Middle frontal gyrus (tissue), 1 donor: Measurements from ENCODE around the gene SDK1.
"Not testable (repeated sequence)": the region's sequence is repeated elsewhere in the genome, so short reads cannot be mapped to it uniquely, and the experiment has no call there.

ENCODE experiments used
- DNase-seq: peaks from one replicate; pipeline ENCODE4 v3.0.0-alpha.2; 2015; ENCODE audit warnings: low spot score; ENCODE audit errors: extremely low spot score

SDK1 gene

DNA sequence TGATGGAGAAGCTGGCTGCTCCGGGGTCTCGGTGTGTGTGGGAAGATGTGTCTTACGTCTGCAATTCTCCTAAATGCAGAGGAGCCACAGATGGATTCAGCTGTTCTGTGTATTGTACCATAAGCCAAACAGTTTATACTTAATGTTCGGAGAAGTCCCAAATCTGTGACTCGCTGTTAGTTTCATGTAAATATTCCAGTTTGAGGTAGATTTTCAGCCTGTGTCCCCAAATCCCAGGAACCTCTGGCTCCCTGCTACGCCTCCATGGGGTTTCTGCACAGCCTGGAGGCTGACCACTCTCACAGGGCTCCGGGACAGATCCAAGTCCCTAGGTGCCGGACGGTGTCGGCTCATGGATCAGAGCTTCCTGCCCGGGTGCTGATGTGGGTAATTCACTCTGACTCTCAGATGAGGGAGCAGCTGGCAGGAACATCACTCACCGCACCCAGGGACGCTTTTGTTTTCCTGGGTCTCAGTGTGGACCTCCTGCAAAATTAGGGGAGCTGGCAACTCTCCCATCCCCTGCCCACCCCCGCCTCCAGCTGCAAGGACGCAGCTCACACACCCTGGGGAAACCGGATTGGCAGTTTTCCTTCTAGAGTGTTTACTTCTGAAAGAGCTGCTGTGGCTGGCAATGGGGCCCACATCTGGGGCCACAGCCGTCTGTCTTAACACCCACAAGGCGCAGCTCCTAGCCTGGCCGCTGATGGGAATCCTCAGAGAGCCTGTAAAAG is 960.0 kb downstream of the SDK1 start:
- no peak for DNase-seq

DNA sequence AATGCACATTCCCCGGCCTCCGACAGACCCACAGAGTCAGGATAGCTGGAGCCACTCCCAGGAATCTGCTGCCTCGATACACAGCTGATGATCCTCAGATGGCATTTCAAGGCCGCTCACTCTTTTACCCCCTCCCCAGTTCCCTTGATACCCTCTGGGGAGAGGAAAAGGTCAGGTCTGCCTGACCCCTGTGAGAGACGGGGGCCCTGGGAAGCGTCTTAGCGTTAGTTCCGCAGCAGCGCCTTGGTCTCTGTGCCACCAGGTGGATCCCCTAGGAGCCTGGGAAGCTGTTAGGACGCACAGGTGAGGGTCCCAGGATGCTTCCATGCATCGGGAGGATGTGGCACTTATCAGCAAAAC is 960.5 kb downstream of the SDK1 start:
- no peak for DNase-seq

DNA sequence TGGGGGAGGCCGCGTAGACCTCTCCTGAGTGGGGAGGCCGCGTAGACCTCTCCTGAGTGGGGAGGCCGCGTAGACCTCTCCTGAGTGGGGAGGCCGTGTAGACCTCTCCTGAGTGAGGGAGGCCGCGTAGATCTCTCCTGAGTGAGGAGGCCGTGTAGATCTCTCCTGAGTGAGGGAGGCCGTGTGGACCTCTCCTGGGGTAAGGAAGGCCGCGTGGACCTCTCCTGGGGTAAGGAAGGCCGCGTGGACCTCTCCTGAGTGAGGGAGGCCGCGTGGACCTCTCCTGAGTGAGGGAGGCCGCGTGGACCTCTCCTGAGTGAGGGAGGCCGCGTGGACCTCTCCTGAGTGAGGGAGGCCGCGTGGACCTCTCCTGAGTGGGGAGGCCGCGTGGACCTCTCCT is 963.2 kb downstream of the SDK1 start:
- DNase-seq: not testable (repeated sequence)

DNA sequence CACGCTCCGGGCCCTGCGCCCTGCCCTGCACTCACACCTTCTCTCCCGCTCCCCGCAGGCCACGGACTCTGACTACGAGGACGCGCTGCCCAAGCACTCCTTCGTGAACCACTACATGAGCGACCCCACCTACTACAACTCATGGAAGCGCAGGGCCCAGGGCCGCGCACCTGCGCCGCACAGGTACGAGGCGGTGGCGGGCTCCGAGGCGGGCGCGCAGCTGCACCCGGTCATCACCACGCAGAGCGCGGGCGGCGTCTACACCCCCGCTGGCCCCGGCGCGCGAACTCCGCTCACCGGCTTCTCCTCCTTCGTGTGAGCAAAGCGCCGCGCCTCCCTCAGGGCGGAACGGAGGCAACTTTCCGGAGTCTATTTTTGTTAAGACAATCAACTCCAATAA is 964.0 kb downstream of the SDK1 start:
- DNase-seq: no peak

DNA sequence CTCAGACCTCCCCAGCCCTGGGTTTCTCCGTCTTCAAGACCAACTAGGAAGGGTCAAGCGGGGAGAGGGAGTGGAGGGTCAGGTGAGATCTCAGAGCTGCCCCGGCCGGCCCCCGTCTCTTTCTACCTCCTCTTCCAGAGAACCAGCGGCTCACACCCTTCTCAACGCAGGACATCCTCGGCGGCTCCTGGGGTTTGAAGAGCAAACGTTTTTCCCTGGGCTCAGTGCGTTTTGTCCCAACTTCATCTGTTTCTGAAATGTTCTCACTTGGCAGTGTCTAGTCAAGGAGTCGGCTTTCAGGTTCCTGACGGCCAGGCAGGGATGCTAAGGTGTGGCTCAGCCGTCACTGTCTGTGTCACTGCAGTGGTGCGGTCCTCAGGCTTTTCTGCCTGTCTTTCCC is 964.6 kb downstream of the SDK1 start:
- no peak for DNase-seq

DNA sequence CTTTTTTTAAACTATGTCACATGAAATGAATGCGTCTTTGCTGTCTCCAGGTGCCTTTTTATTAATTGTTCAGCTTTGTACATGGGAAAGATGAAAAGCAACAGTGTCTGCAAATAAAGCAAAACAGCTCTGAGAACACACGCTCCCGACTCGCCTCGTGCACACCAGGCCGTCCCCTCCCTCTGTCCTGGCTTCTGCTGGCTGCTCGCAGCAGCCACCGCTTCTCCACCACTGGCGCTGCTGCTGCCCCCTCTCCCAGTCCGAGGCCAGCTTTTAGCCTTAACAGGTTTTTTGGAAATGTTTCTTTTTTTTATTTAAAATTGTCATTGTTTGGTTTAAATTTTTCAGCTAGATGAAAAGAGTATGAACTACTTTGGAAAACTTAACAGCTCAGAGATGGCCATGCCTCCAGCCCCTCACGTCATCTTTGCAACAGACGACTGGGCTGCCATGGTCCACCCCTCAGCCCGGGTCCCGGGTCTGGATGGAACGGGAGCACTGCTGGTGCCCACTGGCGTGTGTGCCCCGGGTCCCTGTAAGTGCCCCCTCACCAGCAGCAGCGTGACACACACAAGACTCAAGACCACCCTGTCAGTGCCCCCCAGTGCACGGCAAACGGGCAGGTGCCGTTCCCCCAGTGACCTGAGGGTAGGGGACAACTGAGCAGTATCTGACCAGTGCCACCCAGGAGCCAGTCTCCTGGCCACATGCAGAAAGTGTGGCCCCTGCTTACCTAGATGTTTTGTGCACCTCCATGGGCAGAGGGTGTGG is 965.4 kb downstream of the SDK1 start:
- DNase-seq: no peak

DNA sequence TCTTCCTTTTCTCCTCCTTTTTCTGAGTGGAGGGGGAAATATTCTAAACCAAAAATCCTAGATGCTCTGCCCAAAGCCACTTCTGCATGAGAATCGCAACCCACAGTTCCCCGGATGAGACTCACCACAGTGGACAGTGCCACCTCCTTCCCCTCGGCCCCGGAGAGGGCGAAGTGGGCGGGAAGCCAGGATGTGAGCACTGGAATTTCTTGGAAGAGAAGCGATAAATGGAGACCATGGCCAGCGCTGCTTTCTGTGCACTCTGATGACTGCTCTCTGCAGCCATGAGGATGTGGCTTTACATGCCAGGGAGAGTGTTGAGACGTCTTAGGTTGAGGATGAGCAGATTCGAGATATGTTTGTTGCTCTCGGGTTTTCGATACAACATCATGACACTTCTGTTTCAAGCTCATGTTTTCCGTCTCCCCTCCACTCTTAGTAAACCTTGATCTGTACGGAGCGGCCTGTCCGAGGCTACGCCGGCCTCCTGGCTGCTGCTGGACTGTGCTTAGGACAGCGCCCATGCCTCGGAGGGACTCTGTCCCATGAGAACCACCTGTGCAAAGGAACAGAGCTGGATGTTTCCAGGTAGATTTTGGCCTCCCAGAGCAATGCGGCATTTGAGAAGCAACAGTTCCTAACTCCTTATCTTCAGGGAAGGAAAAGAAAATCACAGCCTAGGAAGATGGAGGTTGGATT is 966.4 kb downstream of the SDK1 start:
- no peak for DNase-seq

DNA sequence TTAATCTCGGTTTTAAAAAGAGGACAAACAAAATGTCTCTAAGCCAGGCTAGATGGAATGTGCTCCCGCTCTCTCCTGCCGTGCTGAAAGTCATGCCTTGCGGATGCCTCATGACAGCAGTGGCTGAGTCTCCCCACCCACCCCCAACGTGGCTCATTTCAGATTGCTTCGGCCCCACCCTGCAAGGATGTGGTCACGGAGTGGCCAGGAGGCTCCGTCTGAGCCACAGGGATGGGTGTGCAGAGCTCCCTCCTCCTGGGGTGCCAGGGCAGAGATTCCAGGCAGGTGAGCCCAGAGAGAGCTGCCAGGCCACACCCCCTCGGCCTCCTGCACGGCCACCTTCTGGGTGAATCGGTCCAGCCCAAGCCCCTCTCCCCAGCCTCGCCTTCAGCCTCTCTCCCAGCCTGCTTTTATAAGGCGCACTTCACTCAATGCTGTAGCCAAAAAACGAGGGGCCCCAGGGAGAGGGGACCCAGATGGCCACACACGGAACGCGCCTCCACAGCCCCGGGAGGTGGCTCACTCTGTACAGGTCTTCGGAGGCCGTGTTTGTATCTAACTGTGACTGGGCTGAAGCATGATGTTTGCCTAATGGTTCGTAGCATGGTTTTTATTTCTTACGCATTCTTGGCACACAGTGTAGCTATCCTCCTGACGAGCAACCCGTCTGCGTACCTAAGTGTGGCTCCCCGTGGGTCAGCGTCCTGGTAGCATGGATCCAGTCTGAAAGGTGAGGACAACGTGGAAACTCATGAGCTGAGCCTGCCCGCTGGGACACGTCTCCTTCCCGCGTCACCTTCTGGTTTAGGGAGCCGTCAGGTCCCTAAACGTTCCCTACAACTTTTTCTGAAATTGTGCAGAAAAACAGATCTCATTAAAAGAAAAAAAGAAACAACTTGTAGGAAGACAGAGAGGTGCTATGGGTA is 967.3 kb downstream of the SDK1 start:
- DNase-seq: no peak

DNA sequence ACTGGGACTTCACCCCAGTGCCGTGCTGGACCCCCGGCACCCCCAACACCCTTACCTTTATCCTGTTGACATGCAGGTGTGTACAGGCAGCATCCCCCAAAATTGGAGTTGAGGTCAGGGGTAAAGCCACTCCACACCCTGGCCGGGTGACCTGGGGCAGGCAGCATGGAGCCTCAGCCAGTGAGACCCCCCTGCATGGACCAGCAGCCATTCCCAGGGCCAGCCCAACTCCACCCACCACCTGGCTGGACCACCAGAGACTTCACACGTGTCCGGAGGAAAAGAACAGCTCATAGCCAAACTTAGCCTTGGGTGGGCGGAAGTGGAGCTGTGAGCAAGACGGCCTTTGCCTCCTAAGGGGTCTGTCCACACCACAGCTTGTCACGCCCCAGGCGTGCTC is 968.0 kb downstream of the SDK1 start:
- no peak for DNase-seq

DNA sequence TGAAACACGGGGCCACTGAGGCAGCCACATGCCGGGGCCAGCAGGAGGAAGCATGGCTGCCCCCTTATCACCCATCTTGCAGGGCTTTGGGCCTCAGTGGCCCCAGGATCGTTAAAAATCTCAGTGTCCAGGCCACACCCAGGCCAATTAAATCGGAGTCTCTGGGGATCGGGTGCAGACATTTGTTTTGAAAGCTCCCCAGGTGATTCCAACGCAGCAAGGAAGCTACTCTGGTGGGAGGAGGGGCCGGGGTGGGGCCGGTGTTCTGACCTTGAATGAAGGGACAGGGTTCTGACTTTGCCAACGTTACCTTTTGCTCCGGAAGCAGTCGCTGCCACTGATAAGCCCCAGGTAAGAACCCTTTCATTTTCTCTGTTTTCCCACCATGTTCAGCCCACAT is 968.7 kb downstream of the SDK1 start:
- no peak for DNase-seq

DNA sequence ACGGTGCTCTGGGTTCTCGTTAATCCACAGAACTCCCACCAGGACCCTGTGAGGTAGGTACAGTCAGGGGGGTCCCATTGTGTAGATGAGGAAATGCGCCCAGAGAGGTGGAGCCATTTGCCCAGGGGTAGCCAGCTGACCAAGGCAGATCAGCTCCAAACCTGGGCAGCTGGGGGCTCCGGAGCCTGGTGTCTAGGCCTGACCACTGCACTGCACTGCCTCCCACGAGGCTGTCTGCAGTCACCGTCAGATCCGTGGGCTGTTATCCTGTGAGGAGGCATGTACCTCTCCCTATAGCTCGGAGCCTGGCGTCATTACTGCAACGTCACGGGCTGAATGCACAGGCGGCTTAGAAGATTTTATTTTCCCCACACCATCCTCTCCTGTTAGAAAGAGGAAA is 969.2 kb downstream of the SDK1 start:
- no peak for DNase-seq

DNA sequence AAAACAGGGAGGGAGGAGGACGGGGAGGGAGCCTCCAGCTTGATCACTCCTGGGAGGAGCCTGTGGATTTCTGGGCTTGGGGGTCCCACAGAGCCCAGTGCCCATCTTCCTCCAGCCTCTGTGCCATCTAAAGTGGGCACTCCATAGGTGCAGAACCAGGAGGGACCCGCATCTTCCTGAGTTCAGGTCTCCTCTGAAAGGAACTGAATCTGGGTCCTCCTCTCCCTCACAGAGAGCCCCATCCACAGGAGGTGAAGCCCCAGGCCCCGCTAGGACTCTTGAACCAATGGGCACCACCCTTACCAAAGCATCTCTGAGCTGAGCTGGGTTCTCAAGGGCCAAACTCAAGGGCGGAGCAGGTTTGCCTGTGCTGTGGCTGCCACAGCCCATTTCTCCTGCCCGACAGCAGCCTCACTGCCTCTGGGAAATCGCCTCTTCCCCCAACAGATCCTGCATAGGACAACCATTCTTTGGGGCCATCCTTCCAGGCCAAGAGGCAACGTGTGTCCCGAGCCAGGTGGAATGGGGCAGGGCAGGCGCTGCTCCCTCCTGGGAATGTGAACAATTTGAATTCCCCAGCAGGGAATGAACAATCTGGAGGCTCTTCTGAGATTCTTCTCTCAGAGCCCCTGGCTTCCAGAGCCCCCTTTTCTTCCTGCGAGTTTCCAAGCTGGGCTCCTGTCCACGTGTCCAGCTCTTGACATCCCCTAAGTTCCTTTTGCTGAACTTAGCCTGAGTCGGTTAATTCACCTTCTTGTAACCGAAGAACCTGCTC is 970.1 kb downstream of the SDK1 start:
- DNase-seq: no peak

DNA sequence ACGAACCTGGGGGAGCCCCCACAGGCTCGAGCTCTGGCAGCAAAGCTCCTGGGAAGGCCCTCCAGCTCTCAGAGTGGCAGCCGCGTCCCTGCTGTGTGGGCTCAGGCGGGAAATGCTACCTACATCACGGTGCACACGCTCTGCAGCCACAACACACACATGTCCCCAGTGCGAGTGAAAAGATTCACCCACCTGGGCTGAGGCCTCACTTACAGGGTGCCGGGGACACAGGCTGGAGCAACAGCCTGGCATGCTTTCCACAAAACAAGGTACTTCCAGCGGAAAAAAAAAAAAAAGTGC is 970.6 kb downstream of the SDK1 start:
- no peak for DNase-seq

DNA sequence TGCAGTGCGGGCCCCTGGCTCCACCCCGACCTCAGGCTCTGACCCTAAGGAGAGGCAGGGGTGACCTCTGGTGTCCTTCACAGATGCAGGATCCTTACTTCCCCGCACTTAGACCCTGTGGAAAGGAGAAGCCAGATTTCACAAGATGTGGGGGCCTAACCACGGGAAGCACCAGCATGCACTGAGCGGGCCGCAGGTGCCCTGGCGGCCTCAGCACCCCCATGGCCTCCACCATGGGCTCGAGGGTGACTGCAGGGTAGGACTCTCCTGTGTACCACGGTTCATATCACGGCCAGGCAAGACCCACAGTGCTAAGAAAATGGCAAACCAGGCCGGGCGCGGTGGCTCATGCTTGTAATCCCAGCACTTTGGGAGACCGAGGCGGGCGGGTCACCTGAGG is 971.1 kb downstream of the SDK1 start:
- DNase-seq: no peak

DNA sequence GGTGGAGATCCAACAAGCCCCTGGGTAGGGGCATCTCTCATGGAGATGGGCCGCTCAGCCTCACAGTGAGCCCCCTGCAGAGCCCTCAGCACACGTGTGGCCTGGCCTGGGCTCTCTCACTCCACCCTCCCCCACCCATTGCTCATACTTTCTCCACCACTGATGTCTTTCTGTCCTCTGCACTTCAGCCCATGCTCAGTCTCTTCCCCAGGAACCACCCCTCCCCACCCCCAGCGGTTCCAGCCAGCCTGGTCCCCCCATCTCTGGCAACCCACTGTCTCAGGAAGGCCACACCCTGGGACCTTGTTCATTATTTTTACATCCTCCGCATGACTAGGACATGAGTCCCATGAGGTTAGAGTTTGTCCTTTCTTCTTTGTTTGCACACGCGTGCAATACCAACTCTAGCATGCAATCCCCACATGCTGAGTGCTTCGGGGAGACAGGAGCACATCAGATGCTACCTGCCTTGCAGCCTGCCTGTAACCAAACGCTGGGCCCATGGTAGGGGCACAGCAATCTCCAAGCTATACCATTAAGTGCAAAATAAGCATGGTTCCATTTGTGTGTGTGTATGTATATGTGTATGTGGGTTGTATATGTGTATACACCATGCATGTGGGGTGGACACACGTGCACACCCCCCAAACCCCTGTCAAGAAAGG is 972.6 kb downstream of the SDK1 start:
- no peak for DNase-seq

DNA sequence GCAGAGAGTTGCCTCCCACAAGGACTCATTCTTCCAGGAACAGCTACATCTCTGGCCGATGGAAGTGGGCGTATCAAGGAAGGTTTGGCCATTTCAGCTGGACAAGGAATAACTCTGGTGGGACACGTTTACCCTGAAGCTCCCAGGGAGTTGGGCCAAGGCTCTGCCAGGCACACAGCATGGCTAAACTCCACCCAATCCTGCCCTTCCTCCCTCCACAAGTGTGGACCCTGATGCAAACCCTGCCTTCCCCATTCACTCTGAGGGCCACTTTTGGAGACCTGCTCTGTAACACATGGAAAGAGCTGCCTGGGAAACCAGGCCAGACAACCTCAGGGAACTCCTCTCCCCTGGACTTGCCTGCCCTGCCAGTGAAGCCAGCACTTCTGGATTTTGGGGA is 973.2 kb downstream of the SDK1 start:
- DNase-seq: no peak

DNA sequence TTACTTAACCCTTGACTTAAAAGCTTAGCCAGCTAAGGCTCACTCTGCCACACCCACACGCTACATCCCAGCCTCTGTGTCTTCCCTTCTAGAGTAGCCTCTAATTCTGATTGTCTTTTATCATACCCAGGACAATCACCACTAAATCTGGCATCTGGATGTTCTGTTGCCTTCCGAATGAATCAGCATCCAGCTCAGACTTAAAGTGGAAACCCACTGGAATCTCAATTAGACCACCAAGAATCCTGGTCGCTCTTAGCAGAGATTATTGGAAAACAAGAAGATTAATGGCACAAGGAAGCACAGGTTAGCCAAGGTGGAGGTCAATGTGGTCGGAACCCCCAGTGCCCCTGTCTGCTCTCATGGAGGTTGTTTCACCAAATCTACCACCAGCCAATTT is 976.9 kb downstream of the SDK1 start:
- no peak for DNase-seq

DNA sequence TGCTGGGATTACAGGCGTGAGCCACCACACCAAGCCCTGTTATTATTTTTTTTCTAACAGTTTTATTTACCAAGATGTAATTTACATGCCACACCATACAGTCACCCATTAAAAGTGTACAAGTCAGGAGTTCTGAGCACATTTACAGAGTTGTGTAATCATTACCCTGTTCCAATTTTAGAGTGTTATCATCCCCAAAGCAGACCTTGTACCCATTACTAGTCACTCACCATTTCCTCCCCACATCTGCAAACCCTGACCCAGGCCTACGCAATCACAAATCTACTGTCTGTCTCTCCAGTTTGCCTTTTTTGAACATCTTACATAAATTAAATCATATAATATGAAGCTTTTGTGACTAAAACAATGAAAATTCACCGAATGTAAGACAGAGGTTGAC is 978.2 kb downstream of the SDK1 start:
- no peak for DNase-seq

DNA sequence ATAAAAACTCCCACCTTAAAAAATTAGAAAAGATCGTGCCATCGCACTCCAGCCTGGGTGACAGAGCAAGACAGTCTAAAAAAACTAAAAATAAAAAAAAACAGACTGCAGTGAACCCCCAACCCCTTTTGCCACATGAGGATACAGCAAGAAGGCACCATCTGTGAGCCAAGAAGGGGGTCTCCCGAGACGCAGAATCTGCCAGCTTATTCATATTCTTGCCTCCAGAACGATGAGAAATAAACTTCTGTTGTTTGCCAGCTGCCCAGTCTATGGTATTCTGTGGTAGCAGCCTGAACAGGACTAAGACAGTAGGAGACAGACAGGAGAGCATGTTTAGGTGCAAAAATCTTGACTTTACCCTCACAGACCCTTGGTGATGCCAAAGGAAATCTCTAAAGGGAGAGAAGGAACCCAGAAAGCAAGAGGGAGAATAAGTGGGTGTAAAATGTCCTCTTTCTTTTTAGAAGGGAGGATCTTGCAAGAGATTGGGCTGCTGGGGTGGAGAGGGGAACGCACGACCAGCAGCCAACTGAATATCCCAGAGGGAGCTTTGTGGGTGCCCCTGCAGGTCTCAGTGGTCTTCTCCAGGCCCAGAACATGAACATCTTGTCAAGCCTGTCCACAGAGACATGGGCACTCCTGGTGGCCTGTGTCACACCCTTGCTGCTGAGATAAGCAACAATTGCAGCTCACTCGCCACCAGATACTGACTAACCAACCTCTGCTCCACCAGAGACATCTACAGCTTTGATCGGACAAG is 980.4 kb downstream of the SDK1 start:
- DNase-seq: no peak
